ENCODE results near the gene COL25A1.

COL25A1 gene

DNA sequence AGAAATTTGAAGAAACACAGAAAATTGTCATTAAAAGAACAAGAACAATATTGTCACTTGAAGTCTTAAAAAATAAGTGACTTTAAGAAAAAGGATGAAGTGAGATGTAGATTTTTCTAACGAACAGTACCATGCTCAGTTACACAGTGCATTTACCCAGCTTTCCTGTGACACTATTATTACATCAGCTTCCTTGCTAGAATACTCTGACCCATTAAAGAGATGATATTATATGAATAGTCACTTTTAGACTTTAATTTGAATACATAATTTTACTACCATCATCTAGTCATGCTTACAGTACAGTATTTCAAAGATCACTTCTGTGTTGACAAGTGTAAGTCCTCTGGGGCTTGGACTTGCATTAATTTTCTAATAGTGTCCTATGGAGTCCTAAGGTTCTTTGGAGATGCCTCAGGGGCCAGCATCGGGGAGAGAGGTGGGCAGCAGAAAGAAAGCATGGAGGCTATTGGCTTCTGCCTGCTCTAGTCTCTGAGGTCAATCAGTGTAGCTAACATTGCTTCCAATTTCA is 10.7 kb downstream of the COL25A1 start:
- DNase-seq, result no peak

DNA sequence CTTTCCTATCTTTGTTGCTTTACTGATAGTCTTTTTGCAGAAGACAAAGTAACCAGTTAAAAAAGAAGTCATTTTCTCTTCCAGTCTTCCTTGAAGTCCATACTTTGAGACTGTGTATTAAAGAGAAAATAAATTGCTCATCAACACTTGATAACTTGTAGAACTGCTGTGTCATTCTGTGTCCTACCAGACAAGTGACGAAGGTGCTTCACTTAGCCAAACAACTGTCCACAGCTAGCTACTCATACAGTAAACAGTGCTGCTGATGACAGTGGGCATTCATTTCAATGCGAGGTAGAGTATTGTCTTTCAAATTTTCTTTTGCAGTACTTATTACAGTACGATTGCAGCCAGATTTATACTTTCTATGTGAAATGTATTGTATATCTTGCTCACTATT is 11.5 kb downstream of the COL25A1 start:
- DNase-seq, result no peak

DNA sequence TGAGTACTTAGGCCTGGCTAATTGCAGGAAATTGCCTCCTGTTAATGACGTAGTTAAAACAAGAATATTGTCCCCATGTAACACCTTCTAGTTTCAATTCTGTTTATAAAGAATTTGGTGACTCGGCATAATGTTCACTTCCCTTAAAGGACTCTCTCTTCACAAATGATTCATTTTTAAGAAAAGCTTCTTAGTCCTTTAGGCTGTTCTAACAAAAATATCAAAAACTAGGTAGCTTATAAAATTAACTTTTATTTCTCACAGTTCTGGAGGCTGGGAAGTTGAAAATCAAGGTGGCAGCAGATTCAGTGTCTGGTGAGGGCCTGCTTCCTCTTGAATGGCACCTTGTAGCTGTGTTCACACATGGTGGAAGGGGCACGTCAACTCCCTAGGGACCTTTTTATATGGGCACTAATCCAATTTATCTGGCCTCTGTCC is 23.8 kb downstream of the COL25A1 start:
- peak in 1 of 2 donors; percentile 27 for DNase-seq

- DNase-seq, result no peak
Measured at GRCh38 chr4:109276482-109277095, 25.9 kb downstream of the COL25A1 start.

DNA sequence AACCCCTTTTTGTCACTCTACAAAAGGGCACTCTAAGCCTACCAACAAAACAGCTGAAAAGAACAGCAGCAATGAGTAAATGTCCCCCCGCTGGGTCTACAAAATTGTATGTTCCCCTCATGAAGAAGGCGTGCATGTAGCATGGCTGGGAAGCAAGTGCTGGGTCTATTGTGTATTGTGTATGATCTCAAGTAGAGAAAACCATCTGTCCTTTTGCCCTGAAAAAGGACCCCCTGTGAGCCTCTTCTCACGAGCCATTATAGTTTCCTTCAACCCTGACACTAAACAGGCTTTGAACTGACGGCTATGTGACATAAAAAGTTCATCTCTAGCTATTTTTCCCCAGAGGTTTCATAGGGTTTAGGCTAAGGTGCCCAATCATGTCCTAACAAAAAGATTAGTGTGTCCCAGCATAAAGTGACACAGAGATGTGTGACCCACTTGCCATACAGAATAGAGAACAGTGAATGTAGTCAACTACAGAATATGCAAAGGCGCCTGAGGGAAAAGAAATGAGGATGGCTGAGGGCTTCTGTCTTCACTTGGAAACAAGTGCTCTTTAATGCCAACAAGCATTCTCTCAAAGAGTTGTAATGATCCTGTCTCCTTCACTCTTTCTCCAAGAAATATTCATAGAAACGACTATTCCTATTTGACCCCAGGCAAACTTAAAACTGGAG is 27.3 kb downstream of the COL25A1 start:
- no peak for DNase-seq

GRCh38 chr4:109266891-109267290 is 35.6 kb downstream of the COL25A1 start:
- no peak for DNase-seq

DNA sequence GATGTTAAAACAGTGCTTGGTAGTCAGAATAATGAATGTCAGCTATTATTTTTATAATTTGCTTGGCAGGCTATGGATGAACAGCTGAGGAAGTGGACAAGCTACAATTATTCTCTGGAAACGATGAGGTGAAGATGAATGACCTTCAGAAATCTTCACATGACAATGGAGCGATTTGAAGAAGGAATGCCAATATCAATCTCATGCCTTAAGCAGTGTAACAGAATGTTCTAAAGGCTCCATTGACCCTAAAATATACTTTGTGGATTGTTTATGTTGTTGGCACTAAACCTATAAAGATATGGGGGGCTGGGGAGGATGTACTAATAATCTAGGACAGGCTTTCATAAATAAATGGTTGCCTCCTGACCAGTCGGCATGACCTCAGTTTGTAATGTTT is 36.2 kb downstream of the COL25A1 start:
- DNase-seq, result no peak

DNA sequence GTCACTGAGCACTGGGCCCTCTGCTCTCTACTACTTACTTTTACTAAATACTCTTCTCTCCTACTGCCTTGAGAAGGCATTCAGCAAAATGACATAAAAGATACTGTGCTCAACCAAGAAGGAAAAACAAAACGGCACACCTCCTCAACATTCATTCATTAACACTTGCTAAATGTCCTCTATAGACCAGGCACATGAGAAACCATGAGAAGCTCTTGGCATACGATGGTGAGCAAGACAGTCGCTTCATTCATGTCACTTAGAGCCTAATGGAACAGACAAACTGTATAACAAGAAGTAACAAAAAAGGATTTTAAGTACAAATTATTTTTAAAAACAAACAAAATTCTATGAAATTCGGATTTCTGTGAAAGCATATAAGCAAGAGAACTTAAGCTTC is 38.7 kb downstream of the COL25A1 start:
- DNase-seq, result no peak

DNA sequence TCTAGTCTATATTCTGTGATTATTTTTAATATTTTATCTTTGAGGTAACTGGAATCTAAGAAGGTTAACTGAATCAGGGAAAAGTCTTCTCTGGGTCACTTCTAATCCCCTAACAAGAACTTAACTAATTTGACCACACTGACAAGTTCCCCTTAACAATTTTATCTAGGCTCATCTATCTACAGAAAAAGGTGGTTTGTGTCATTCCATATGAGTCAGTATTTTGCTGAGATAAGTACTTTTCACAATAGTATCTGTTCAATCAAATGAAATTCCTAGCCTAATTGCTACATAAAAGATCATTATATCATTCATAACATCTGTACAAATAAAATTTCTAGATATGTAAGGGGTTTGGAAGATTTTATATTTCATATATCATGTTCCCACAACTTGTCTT is 45.6 kb downstream of the COL25A1 start:
- no peak for DNase-seq

DNA sequence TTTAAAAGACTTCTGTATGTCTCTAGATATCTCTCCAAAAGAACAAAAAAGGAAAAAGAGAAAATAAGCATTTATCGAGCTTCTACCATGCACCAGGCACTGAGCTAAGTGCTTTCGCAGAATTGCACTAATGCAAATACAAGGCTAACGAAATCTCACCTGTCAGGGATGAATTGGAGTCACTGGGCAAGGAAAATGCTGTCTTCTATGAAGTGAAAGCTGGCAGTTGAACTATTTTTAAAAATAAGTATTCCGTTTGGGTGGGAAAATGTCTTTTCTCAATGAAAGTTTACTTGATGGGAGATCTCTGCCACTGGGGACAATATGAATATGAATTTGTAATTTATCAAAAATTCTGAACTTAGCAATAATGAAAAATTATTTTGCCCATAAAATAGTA is 47.6 kb downstream of the COL25A1 start:
- DNase-seq, result no peak

DNA sequence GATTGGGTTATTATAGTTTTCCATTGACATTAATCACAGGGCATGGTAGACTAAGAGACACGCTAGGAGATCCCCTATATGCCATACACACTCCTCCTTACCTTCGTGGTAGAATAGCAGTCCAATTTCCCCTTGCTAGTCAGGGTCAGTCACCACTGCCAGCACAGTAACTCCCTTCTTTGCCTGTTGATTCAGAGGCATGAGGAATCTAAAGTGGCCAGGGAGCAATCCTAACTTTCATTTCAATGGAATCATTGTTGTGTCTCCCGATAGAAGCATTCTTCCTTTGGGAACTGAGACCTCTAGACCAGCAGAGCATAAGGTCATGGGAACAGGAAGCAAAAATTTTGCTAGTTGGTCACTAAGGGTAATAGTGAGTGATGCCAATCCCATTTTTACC is 51.1 kb downstream of the COL25A1 start:
- no peak for DNase-seq

DNA sequence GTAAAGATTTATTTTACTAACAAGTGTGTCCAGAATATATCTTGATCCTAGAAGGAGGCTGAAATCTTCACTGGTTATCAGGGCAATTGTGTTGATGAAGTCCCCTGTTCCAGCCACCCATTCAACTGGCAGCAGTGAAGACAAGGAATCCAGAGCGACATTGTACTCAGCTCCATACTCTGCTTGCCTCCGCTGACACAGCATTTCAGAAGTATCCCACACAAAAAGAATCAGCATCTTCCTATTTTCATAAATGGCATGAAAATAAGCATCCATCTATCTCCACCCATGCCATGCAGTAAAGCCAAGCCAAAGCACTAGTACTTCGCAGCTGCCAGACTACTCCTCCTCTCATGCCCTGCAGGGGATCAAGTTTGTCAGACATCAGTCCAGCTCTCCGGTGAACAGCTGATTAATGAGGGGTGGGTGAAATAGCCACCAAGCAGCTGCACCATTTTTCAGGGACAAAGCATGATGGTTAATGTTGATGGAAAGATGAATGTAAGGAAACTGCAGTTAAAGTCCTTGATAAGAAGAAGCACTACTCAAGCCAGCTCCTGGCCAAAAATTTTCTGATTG is 54.0 kb downstream of the COL25A1 start:
- DNase-seq, result no peak

DNA sequence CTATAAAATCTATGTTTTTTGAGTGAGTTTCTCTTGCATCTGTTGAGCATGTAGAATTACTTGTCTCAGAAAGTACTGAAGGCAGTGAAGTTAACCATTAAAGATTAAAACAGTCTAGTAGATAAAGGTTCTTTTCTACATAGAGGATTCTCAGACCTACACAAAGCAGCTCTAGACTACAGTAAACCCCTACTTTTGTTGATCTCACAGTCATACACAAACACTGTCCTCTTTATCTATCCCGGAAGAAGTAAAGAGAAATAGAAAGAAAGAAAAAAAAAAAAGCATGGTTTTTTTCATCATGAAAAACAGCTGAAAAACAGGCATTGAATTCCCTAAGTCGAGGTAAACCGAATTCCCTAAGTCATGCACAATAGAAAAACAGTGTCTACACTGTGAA is 58.6 kb downstream of the COL25A1 start:
- no peak for DNase-seq

DNA sequence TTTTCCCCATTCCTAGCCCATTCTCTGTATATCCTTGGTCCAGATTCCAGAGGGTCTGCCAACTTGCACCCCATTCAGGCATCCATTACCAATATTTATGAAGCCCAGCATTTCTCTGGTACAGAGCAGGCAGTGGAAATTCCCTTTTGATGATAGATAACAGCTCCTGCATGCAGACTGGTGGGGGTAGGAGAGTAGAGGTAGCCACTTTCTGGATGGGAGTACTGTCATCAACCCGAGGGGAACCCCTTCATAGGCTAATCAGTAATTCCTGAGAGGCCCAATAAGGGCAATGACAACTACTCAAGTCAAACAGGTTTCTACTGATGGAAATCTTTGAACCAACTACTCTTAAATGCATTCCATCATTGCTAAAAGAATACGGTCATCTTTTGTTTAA is 63.7 kb downstream of the COL25A1 start:
- DNase-seq, result no peak

GRCh38 chr4:109235683-109236082 is 66.8 kb downstream of the COL25A1 start:
- no peak for DNase-seq

GRCh38 chr4:109234596-109234995 is 67.9 kb downstream of the COL25A1 start:
- no peak for DNase-seq

DNA sequence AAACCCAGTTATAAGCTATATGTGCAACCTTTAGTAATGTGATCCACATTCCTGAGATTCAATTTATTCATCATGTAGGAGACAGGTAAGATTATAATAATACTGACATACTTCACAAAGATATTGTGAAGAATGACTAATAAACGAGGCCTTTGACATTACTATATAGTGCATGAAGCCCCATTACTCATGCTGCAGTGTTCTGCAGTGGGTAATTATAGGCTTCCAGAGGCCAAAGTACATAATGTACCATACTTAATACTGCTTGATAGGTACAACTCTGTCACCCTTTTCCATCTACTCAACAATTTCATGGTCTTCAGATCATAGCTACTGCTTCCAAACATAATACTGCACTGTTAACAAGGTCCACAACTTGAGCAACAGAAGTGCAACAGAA is 68.9 kb downstream of the COL25A1 start:
- DNase-seq, result no peak

DNA sequence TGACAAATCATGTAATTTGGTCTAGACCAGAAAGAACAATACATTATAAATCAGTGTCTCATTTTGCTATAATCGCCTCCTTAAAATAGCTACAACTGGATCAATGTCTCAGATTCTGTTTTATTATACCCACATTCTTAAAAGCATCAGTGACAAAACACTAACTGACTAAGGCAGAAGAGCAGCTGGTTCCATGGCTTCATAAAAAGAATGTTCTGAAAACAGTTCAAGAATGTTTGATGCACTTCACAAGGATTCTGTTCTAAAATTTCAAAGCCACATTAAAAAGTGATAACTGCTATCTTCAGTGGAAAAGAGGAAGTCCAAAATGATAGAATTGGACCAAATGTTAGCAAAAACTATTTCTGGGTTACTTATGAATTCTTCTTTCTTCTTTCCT is 69.8 kb downstream of the COL25A1 start:
- DNase-seq, result no peak

- no peak for DNase-seq
Measured at GRCh38 chr4:109231331-109231730, 71.1 kb downstream of the COL25A1 start.

GRCh38 chr4:109229028-109229427 is 73.4 kb downstream of the COL25A1 start:
- DNase-seq, result no peak

DNA sequence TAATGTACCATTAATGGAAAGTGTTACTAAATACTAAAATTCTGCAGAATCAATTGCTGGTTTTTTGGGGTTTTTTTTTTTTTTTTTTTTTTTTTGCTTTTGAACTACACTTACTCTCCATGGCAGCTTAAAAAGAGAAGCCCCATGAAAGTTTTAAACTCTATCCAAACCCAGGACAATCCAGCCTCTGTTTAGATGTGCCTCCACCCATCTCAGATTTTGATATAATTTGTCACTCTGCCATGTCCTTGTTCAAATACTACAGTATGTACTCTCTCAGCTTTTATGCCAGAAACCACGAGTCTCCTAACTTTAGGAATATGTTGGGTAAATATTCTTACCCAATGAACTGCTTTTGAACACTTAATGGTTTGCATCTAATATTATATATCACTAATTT is 84.2 kb downstream of the COL25A1 start:
- no peak for DNase-seq

DNA sequence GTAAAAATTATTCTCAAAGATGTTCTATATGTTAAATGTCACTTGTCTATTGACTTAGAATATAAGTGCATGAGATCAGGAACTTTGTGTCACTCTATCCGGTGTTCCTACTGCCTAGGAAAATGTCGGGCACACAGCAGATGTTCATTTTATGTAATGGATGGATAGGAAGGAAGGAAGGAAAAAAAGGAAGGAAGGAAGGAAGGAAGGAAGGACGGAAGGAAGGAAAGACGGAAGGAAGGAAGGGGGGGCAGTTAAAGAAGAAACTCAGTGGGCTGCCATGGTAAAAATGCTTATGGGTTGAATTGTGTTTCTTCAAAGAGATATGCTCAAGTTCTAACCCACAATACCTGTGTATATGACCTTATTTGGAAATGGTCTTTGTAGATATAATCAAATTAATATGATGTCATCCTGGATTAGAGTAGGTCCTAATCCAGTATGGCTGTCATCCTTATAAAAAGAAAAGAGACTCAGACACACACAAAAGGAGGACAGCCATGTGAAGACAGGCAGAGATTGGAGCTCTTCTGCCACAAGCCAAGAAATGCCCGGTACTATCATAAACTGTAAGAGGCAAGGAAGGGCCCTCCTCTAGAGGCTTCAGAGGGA is 86.3 kb downstream of the COL25A1 start:
- no peak for DNase-seq

GRCh38 chr4:109215506-109215905 is 87.0 kb downstream of the COL25A1 start:
- no peak for DNase-seq
